ENCODE measurements around the gene EXT2.

EXT2 gene

DNA sequence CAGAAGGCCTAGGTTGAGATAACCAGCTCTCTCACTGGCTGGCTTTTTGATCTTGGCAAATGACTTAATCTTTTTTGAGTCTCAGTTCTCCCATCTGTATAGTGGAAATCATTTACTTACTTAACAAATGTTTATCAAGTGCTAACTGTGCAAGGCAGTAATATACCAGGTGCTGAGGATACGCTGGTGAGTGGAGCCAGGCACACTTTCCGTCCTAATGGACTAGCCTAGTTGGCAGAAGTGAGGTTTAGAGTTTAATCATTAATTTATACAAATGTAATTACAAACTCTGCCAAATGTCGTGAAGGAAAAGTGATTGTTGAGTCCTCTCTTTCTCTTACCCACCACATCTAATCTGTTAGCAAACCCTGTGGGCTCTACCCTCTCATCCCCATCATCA, 33.3 kb downstream of the EXT2 start:
- in situ Hi-C loops (cut with MboI; ENCODE audit: low sequenced_read_pairs), result no loop called here

DNA sequence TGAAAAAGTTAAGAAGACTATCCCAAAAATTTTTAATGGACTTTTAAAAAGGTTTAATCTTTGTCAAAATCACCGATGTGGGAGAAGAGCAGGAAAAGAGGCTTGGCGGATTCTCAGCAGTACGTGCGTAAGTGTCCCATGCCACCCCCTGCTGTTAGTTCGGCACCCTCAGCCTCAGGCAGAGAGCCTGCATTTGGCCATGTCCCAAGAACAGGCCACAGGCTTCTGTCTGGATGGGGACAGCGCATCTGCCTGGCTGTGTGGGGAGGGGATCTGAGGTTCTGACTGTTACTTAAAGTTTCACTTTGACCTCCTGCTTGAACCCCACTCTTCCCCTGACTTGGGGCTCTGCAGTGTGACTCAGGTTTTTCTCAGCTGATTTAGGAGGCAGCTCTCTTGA, 35.3 kb downstream of the EXT2 start:
- in situ Hi-C loops (cut with MboI; ENCODE audit: low sequenced_read_pairs), result no loop called here

DNA sequence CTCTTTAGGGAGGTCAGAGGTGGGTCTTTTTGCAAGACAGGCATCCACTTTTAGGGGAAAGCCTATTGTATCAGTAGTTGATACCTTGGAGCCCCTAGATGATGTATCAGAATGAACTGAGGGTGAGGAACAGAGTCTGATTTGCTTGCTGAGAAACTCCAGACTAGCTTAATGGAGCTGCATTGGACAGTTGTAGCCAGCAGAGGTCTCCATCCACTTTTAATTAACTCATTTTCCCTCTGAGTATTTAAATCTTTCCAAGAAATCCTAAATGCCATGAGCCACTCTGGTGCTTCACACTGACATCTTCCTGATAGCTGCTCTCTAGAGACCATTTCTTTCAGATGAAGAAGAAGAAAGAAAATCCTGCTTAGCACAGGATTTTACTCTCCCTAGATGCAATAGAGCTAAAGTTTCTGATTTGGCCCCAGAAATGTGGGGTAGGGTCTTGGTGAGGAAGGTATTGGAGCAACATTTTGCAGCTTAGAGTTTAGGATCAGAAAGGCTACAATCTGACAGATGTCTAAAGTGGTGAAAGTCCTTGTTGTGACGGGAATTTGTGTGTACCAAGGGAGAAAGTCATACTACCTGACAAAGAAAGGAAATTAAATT, 38.0 kb downstream of the EXT2 start:
- in situ Hi-C loops (cut with MboI; ENCODE audit: low sequenced_read_pairs), result no loop called here

GRCh38 chr11:44134625-44135024, 39.1 kb downstream of the EXT2 start:
- in situ Hi-C loops (cut with MboI; ENCODE audit: low sequenced_read_pairs), result no loop called here

DNA sequence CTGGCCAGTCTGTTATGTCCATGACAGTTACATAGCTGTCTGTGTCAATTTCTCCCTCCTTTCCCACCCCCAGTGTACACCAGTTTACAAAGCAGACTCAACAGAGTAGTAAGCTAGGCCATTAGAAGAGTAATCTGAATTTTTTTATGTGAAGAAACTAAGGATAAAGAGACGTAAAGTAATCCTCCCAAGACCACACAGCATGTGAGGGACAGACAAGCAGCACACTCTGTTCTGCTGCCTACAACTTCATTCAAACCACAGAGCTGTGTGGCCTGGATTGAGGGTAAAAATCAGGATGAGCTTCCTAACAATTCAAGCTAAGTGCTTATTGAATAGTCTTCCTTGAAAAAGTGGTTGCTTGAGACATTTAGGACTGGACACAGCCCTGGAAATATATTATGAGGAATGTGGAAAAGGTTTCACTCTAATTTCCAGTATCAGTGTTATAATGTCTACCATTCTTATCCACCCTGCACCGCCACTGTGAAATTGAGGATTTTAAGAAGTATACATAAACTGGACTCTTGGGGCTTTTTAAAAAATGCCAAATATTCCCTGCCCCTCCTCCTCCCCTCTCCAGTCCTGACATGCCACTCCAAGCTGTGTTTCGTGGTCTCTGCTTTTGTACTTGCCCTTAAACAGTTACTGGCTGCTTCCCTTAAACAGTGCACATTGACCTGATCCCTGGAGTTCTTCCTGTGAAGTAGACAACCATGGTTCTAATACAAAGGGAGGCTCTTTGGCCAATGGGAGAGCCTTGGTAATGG, 40.9 kb downstream of the EXT2 start:
- in situ Hi-C loops (cut with MboI; ENCODE audit: low sequenced_read_pairs), result no loop called here

DNA sequence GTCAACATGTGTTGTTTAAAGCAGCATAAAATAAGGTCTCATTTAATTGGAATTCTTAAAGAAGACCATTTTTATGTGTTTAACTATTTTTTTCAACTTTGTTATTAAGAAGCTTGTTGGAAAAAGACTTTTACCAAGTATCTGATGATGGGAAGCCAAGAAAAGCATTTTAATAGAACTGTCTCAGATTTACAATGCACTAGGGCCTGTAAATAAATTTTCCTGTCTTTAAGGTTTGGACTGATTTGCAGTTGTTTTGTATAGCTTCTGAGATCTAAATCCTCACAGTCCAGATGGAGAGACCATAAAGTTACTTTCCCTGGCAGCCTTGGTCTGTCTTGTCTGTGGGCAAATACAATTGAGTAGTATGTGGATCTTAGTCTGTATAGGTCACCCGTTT, 41.6 kb downstream of the EXT2 start:
- in situ Hi-C loops (cut with MboI; ENCODE audit: low sequenced_read_pairs), result no loop called here

- in situ Hi-C loops (cut with MboI; ENCODE audit: low sequenced_read_pairs), result no loop called here
Measured at GRCh38 chr11:44138286-44138685, 42.8 kb downstream of the EXT2 start.

DNA sequence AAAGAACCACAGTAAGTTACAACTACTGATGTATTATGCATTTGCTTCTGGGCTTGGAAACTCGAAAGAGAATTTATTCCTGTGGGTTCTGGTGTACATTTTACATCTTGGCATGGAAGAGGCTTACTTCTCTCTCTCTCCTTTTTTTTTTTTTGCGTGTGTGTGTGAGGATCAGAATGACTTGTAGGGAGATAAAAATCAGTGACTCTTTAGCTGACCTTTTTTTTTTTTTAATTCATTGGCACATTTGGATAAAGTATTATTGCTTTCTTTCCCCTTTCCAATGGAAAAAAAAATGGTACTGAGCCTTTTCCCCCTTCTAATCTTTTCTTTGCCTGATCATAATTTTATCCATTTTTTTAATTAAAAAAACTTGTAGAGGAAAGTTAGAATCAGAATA, 43.5 kb downstream of the EXT2 start:
- in situ Hi-C loops (cut with MboI; ENCODE audit: low sequenced_read_pairs), result no loop called here

GRCh38 chr11:44139565-44140330, 44.3 kb downstream of the EXT2 start:
- in situ Hi-C loops (cut with MboI; ENCODE audit: low sequenced_read_pairs), result no loop called here

- in situ Hi-C loops (cut with MboI; ENCODE audit: low sequenced_read_pairs), result no loop called here
Measured at GRCh38 chr11:44140372-44140771, 44.9 kb downstream of the EXT2 start.

- in situ Hi-C loops (cut with MboI; ENCODE audit: low sequenced_read_pairs), result no loop called here
Measured at GRCh38 chr11:44140805-44141204, 45.3 kb downstream of the EXT2 start.

DNA sequence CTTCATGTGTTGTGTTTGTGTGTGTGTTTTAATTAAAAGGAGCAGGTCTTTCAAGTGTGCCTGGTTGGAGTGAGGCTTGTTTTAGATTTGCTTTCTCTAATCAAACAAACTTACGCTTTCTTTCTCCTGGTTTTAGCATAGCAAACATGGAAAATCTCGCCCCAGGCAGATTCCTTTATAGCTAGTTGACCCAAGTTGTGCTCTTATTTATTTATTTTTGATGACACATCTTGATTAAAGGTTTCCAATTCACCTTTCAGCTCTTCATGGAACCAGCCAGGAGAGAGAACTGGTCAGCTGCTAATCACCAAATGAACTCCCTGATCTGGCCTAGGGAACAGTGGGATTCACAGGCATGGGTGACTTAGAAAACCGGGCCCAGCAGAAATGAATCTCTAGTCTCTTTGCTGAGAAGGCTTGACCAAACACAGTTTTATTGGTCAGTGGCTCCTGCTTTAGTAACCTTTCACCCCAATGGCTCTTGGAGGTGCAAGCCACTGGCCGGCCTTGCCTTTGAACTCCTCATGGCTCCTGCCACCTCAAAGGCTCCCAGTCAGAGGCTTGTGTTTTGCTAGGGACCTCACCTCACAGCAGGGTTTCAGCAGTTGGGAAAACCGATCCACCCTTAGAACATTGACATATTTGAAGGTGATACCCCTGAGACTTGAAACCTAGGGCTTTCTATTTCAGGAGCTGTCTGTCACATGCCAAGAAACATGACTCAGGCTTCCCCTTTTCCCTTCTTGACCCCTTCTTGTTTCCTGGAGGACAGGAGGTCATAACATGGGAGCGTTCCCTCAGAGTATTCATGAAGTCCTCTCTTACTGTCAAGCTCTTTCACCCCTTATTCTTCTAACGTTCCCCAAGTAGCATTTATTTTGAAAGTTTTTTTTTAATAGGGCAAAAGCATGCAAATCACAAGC, 48.8 kb downstream of the EXT2 start:
- in situ Hi-C loops (cut with MboI; ENCODE audit: low sequenced_read_pairs), result no loop called here

- in situ Hi-C loops (cut with MboI; ENCODE audit: low sequenced_read_pairs), result no loop called here
Measured at GRCh38 chr11:44145011-44145775, 49.7 kb downstream of the EXT2 start.

DNA sequence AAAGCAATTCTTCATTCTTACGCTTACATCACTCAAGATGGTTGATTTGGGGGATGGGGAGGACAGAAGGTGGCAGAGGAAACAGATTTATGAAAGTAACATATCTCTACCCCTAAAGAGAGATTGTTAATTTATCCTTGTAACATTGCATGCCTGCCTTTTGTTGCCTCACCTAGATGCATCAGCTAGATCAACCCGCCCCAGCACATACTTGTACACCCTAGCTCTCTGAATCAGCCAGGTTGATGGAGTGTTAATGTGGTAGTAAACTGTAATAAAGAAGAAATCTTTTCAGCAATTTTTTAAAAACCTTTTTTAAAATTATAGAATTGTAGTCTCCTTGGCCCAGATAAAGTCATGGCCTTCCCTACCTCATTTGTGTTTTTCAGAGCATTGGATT, 51.5 kb downstream of the EXT2 start:
- in situ Hi-C loops (cut with MboI; ENCODE audit: low sequenced_read_pairs), result no loop called here

- in situ Hi-C loops (cut with MboI; ENCODE audit: low sequenced_read_pairs), result no loop called here
Measured at GRCh38 chr11:44147751-44148150, 52.3 kb downstream of the EXT2 start.

GRCh38 chr11:44149651-44150050, 54.2 kb downstream of the EXT2 start:
- in situ Hi-C loops (cut with MboI; ENCODE audit: low sequenced_read_pairs), result no loop called here

DNA sequence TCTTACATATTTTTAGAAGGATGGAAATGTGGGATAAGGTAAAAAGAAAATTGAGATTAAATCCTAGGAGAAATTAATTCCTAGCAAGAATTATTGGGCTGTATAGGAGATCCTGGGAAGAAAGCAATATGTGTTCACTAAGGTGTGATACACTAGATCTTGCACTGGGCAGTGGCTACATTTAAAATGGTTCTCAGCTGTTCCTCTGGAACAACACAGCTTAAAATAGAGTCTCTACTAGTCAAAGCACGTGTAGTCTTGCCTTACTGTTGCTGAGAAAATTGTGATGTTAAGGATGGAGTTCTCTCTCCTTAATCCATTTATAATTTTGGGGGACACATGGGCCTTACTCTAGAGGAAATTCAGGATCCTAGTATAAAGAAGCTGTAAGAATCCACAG, 54.9 kb downstream of the EXT2 start:
- in situ Hi-C loops (cut with MboI; ENCODE audit: low sequenced_read_pairs), result no loop called here

DNA sequence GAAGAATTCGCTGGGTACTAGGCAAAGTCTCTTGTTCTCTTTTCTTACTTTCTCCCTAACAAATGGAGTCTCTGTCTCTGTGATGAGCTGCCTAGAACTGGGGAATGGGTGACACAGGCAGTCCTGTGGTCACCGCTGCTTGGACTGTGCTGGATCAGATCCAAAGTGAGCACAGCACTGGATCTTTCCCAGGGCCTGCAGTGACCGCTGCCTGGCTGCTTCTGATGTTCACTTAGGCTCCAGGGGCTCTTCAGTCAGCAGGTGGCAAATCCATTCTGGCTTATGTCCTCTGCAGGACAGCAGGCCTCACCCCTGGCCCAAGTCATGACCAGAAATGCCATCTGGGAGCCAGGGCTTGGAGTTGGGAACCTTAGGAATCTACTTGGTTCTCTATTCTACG, 61.5 kb downstream of the EXT2 start:
- in situ Hi-C loops (cut with MboI; ENCODE audit: low sequenced_read_pairs), result no loop called here

DNA sequence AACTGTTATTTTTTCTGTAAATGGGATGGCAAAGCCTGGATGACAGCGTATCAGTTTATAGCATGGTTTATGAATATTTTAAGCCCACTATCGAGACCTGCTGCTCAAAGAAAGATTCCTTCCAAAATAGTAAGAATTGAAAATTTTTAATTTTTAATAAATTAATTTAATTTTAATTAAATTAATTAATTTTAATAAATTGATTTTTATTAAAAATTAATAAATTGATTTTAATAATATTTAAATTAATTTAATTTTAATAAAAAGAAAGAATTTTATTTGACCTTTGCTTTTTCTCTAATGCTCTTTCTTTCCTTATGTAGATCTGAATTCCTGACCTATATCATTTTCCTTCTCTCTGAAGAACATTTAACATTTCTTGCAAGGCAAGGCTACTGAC, 62.9 kb downstream of the EXT2 start:
- in situ Hi-C loops (cut with MboI; ENCODE audit: low sequenced_read_pairs), result no loop called here
